BE2C (cell line): ENCODE results near the gene GJB4.
"Not testable (repeated sequence)": the region's sequence is repeated elsewhere in the genome, so short reads cannot be mapped to it uniquely, and the experiment has no call there.

Experiments used
- DNase-seq: peaks from one replicate; pipeline ENCODE4 v3.0.0-alpha.2; 2020
- H3K27me3 ChIP-seq: fragments of 250-450 bp; sonication (Bioruptor Pico); 2 replicates; pipeline ENCODE4 v1.5.1; 2020; ENCODE audit warnings: mild to moderate bottlenecking
- H3K36me3 ChIP-seq: fragments of 250-450 bp; sonication (Bioruptor Pico); 2 replicates; pipeline ENCODE4 v1.5.1; 2020; ENCODE audit warnings: mild to moderate bottlenecking
- H3K4me1 ChIP-seq: fragments of 250-450 bp; sonication (Bioruptor Pico); 2 replicates; pipeline ENCODE4 v1.5.1; 2020
- H3K4me3 ChIP-seq: 2 replicates; pipeline ENCODE4 v1.5.1; 2011; ENCODE audit warnings: low read depth, low read length
- H3K9me3 ChIP-seq: fragments of 250-450 bp; sonication (Bioruptor Pico); 2 replicates; pipeline ENCODE4 v1.5.1; 2020
- TF ChIP-seq, protein P1 (sequence below): IDR thresholded peaks from 2 replicates; pipeline ENCODE4 v1.5.1; 2012; ENCODE audit warnings: mild to moderate bottlenecking, low read depth, low read length

GJB4 gene

DNA sequence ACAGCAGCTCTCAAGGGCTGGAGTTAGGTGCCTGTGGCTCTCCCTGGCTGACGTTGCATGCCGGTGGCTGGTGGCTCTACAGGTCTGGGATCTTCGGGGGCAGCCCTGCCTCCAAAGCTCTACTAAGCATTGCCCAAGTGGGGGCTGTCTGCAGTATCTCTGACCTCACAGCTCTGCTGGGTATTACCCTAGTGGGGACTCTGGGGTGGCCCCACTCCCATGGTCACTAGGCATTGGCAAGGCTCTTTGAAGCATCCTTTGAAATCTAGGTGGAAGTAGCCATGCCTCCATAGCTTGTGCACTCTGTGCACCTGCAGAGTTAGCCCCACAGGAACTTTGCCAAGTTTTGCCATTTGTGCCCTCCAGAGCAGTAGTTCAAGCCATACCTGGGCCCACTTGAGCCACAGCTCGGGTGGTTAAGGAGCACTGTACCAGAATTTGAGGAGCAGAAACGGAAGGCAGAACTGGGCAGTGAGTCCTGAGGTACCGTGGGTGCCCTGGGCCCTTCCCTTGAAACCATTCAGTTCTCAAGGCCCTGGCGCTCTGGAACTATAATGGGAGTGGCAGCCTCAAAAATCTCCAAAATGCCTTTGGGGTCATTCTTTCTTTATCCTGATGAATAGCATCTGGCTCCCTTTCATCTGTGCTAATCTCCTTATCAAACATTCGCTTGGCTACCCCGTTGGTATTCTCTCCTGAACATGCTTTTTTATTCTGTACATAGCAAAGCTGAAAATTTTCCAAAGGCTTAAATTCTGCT is 48.7 kb downstream of the GJB4 start:
- Histone ChIP-seq H3K27me3 (no peaks in the 10 kb centered on the region), H3K9me3 (no peaks in the 10 kb centered on the region), H3K4me1 (no peaks in the 10 kb centered on the region), H3K36me3 (no peaks in the 10 kb centered on the region), H3K4me3 (no peak overlapping the region)
- DNase-seq = no peak
- TF ChIP-seq, protein P1, sequence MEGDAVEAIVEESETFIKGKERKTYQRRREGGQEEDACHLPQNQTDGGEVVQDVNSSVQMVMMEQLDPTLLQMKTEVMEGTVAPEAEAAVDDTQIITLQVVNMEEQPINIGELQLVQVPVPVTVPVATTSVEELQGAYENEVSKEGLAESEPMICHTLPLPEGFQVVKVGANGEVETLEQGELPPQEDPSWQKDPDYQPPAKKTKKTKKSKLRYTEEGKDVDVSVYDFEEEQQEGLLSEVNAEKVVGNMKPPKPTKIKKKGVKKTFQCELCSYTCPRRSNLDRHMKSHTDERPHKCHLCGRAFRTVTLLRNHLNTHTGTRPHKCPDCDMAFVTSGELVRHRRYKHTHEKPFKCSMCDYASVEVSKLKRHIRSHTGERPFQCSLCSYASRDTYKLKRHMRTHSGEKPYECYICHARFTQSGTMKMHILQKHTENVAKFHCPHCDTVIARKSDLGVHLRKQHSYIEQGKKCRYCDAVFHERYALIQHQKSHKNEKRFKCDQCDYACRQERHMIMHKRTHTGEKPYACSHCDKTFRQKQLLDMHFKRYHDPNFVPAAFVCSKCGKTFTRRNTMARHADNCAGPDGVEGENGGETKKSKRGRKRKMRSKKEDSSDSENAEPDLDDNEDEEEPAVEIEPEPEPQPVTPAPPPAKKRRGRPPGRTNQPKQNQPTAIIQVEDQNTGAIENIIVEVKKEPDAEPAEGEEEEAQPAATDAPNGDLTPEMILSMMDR = no peak

DNA sequence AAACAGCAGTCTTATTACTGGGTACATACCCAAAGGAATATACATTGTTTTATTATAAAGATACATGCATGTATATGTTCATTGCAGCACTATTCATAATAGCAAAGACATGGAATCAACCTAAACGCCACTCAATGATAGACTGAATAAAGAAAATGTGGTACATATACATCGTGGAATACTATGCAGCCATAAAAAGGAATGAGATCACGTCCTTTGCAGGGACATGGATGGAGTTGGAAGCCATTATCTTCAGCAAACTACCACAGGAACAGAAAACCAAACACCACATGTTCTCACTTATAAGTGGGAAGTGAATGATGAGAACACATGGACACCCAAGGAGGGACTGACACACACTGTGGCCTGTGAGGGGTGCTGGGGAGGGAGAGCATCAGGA is 51.2 kb downstream of the GJB4 start:
- H3K36me3 ChIP-seq, H3K4me1 ChIP-seq, H3K27me3 ChIP-seq, H3K9me3 ChIP-seq, DNase-seq, H3K4me3 ChIP-seq: not testable (repeated sequence)
